ENCODE measurements around the gene SERPINA4. TPM values are rescaled to one million over a fixed set of nuclear protein-coding genes. Genes with fewer than 3 reads are reported as not detected.

The SERPINA4 gene
- total and polyA plus RNA-seq, 2 of the 13 experiments (the other 11 are each of a cell fraction or from before 2014, with no cell fraction given) = 39.1 to 57.8 TPM

- TF ChIP-seq HHEX (CRISPR knock-in tag; IDR thresholded peaks at IDR 0.05) (no peak), PHF8 (CRISPR knock-in tag; IDR thresholded peaks at IDR 0.05) (no peak), THAP11 (CRISPR knock-in tag; IDR thresholded peaks at IDR 0.05) (peak; percentile 41; the same call in 1 of the 2 replicates), SNAPC5 (CRISPR knock-in tag; IDR thresholded peaks at IDR 0.05; ENCODE audit: borderline replicate concordance) (peak; percentile 66; the same call in 1 of the 2 replicates), NFKBIZ (CRISPR knock-in tag; IDR thresholded peaks at IDR 0.05) (peak; percentile 73; the same call in 1 of the 2 replicates), MED8 (CRISPR knock-in tag; IDR thresholded peaks at IDR 0.05; ENCODE audit: insufficient replicate concordance) (no peak), MTF1 (CRISPR knock-in tag; IDR thresholded peaks at IDR 0.05) (0 out of 2 replicates have a peak, but pooled peaks have one; percentile 13), ZNF749 (CRISPR knock-in tag; IDR thresholded peaks at IDR 0.05; ENCODE audit: borderline replicate concordance) (no peak), ZNF20 (CRISPR knock-in tag; IDR thresholded peaks at IDR 0.05) (no peak), BORCS8-MEF2B (CRISPR knock-in tag; IDR thresholded peaks at IDR 0.05) (0 out of 2 replicates have a peak, but pooled peaks have one; percentile 55), SIX4 (CRISPR knock-in tag; IDR thresholded peaks at IDR 0.05) (peak; percentile 66; the same call in 1 of the 2 replicates), NAIF1 (CRISPR knock-in tag; IDR thresholded peaks at IDR 0.05; ENCODE audit: borderline replicate concordance) (no peak), DRAP1 (CRISPR knock-in tag; IDR thresholded peaks at IDR 0.05) (peak; percentile 96), ZKSCAN8 (CRISPR knock-in tag; IDR thresholded peaks at IDR 0.05; ENCODE audit: borderline replicate concordance) (0 out of 2 replicates have a peak, but pooled peaks have one; percentile 31), GATA4 (IDR thresholded peaks at IDR 0.05; ENCODE audit: borderline replicate concordance, low read depth) (peak; percentile 64; the same call in 1 of the 2 replicates), MED1 (CRISPR knock-in tag; IDR thresholded peaks at IDR 0.05) (peak; percentile 75; the same call in 1 of the 2 replicates), KLF13 (CRISPR knock-in tag; IDR thresholded peaks at IDR 0.05) (no peak), NFATC3 (CRISPR knock-in tag; IDR thresholded peaks at IDR 0.05) (no peak), PATZ1 (CRISPR knock-in tag; IDR thresholded peaks at IDR 0.05) (no peak; the same call in 1 of the 2 replicates), PCBP1 (IDR thresholded peaks at IDR 0.05; ENCODE audit: borderline replicate concordance, low read depth, low read length) (no peak), ZNF292 (CRISPR knock-in tag; IDR thresholded peaks at IDR 0.05; ENCODE audit: borderline replicate concordance, low read depth) (peak; percentile 27; the same call in 1 of the 2 replicates)
- TF ChIP-seq, protein P1, sequence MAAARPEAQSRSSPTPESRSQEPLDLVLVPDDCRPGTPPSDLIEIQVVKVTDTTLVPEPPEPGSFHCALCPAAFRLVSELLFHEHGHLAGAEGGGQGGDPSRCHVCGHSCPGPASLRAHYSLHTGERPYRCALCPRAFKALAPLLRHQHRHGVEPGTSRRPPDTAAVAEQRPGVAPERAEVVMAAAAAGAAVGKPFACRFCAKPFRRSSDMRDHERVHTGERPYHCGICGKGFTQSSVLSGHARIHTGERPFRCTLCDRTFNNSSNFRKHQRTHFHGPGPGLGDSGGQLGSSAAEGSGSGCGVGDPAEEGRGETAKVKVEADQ (CRISPR knock-in tag; IDR thresholded peaks at IDR 0.05; ENCODE audit: borderline replicate concordance) = no peak
- TF ChIP-seq, protein P2, sequence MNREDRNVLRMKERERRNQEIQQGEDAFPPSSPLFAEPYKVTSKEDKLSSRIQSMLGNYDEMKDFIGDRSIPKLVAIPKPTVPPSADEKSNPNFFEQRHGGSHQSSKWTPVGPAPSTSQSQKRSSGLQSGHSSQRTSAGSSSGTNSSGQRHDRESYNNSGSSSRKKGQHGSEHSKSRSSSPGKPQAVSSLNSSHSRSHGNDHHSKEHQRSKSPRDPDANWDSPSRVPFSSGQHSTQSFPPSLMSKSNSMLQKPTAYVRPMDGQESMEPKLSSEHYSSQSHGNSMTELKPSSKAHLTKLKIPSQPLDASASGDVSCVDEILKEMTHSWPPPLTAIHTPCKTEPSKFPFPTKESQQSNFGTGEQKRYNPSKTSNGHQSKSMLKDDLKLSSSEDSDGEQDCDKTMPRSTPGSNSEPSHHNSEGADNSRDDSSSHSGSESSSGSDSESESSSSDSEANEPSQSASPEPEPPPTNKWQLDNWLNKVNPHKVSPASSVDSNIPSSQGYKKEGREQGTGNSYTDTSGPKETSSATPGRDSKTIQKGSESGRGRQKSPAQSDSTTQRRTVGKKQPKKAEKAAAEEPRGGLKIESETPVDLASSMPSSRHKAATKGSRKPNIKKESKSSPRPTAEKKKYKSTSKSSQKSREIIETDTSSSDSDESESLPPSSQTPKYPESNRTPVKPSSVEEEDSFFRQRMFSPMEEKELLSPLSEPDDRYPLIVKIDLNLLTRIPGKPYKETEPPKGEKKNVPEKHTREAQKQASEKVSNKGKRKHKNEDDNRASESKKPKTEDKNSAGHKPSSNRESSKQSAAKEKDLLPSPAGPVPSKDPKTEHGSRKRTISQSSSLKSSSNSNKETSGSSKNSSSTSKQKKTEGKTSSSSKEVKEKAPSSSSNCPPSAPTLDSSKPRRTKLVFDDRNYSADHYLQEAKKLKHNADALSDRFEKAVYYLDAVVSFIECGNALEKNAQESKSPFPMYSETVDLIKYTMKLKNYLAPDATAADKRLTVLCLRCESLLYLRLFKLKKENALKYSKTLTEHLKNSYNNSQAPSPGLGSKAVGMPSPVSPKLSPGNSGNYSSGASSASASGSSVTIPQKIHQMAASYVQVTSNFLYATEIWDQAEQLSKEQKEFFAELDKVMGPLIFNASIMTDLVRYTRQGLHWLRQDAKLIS (CRISPR knock-in tag; IDR thresholded peaks at IDR 0.05) = peak; percentile 97; the same call in 1 of the 2 replicates
Observed at GRCh38 chr14:94612174-94612573, 50.9 kb downstream of the SERPINA4 start, which contains the start of gene SERPINA3 (continued).

All from HepG2 (cell line).